ENCODE data around the gene GTF2A2. TPM values are rescaled to one million over a fixed set of nuclear protein-coding genes. Genes with fewer than 3 reads are reported as not detected.
A peak's percentile ranks its signal among the peaks of the same experiment; 100 is the strongest.
"Not testable (repeated sequence)": the region's sequence is repeated elsewhere in the genome, so short reads cannot be mapped to it uniquely, and the experiment has no call there.

GTF2A2 gene
- total RNA-seq, 4 donors from 2014 or later: 18.7 to 35.7 (median 28.2) TPM

DNA sequence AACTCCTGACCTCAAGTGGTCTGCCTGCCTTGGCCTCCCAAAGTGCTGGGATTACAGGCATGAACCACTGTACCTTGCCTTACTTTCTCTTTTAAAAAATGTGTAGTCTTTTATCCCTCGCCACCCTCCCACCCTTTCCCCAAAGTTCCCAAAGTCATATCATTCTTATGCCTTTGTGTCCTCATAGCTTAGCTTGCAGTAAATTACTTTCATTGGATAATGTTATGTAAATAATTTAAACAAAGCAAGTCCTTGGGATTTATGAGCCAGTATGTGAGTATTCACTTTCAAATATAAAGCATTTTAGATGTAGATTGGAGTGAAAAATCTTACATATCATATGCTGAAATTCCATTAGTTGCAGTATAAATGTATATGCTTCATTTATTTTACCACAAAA lies 11.0 kb downstream of the GTF2A2 start:
- Histone ChIP-seq H3K27ac (no peak overlapping the region), H3K27me3 (no peaks in the 10 kb centered on the region), H3K36me3 (peaks cover 0 to 82% (median 0%) of the 10 kb centered on the region in 3 donors), H3K4me3 (no peak overlapping the region), H3K9me3 (no peaks in the 10 kb centered on the region), H3K4me1 (no peaks in the 10 kb centered on the region)
- 100% methylated on average over 1 of the region's 1 CpG for WGBS, 2 donors
- TF ChIP-seq CTCF (IDR thresholded peaks at IDR 0.05) (no peak), POLR2A (IDR thresholded peaks at IDR 0.05) (no peak)
- DNase-seq: no peak
- intact Hi-C loops (cut with DNase I): no loop called here

GRCh38 chr15:59645812-59646211 lies 11.5 kb downstream of the GTF2A2 start:
- H3K27me3 ChIP-seq; H3K4me1 ChIP-seq; intact Hi-C loops (cut with DNase I); H3K4me3 ChIP-seq; H3K9me3 ChIP-seq; DNase-seq; H3K27ac ChIP-seq: not testable (repeated sequence)
- H3K36me3 ChIP-seq: peaks cover 0 to 82% (median 0%) of the 10 kb centered on the region in 3 donors
- 96 to 97% methylated on average over 9 of the region's 9 CpGs for WGBS, 2 donors

DNA sequence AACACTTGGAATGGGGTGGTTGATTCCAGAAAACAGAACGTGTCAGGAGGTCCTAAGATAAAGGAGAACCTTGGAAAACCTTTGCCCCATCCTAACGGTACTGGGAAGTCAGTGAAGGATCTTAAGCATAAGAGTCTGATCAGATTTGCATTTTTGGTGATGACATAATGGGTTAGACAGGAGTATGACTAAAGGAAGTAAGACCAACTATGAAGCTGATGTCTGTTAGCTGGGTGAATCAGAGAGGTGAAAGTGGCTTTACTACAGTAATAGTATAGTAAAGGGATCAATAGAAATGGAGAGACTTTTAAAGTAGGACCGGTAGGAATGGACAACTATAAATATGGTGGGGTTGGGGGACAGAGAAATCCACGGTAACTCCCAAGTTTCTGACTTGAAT lies 12.6 kb downstream of the GTF2A2 start:
- WGBS, 2 donors: 74 to 87% methylated on average over 4 of the region's 4 CpGs

GRCh38 chr15:59642351-59642750 lies 15.0 kb downstream of the GTF2A2 start:
- 65 to 82% methylated on average over 2 of the region's 2 CpGs for WGBS, 2 donors
- peaks cover 0 to 86% (median 3%) of the 10 kb centered on the region in 3 donors for H3K36me3 ChIP-seq

More for the DNA sequence above, 12.6 kb downstream of the GTF2A2 start:
- intact Hi-C loops (cut with DNase I): no loop called here
- no peak for DNase-seq
- Histone ChIP-seq H3K27ac (no peak overlapping the region), H3K36me3 (peaks cover 0 to 82% (median 0%) of the 10 kb centered on the region in 3 donors), H3K27me3 (no peaks in the 10 kb centered on the region), H3K4me1 (no peaks in the 10 kb centered on the region), H3K9me3 (no peaks in the 10 kb centered on the region), H3K4me3 (no peak overlapping the region)
- TF ChIP-seq POLR2A (IDR thresholded peaks at IDR 0.05): no peak
- TF ChIP-seq CTCF (IDR thresholded peaks at IDR 0.05): no peak

GRCh38 chr15:59637507-59637906 lies 19.8 kb downstream of the GTF2A2 start:
- peaks cover 0 to 66% (median 3%) of the 10 kb centered on the region in 3 donors for H3K36me3 ChIP-seq
- not testable (repeated sequence) for DNase-seq

More at GRCh38 chr15:59642351-59642750, 15.0 kb downstream of the GTF2A2 start:
- H3K9me3 ChIP-seq: no peaks in the 10 kb centered on the region
- H3K27ac ChIP-seq: no peak overlapping the region
- intact Hi-C loops (cut with DNase I): no loop called here
- TF ChIP-seq POLR2A (IDR thresholded peaks at IDR 0.05): no peak
- no peak for TF ChIP-seq CTCF (IDR thresholded peaks at IDR 0.05)
- H3K4me3 ChIP-seq: no peak overlapping the region
- H3K4me1 ChIP-seq: no peaks in the 10 kb centered on the region
- DNase-seq: no peak
- no peaks in the 10 kb centered on the region for H3K27me3 ChIP-seq

More at GRCh38 chr15:59637507-59637906, 19.8 kb downstream of the GTF2A2 start:
- H3K4me3 ChIP-seq; intact Hi-C loops (cut with DNase I); H3K27ac ChIP-seq; H3K4me1 ChIP-seq; H3K9me3 ChIP-seq; H3K27me3 ChIP-seq: not testable (repeated sequence)
- WGBS, 2 donors: 91 to 100% methylated on average over 1 to 2 of the region's 2 CpGs
- peak in 2 of 6 experiments; percentile 6 to 29 for TF ChIP-seq CTCF (IDR thresholded peaks at IDR 0.05)
